ENCODE data around the gene EIPR1. TPM values are rescaled to one million over a fixed set of nuclear protein-coding genes. Genes with fewer than 3 reads are reported as not detected.
A peak's percentile ranks its signal among the peaks of the same experiment; 100 is the strongest.

The EIPR1 gene
- total and polyA plus RNA-seq, 2 experiments from 2014 or later: 17.4 to 46.3 TPM

- Mint-ChIP-seq H3K4me3 (no peak overlapping the region), H3K36me3 (ENCODE audit: low read depth) (peaks cover 32% of the 10 kb centered on the region), H3K27ac (no peak overlapping the region; the same call in 1 of the 2 replicates), H3K9me3 (peaks cover 3% of the 10 kb centered on the region; the same call in 1 of the 3 replicates), H3K4me1 (peaks cover 30% of the 10 kb centered on the region), H3K27me3 (ENCODE audit: insufficient read depth, low read depth, poor library complexity) (peaks cover 4% of the 10 kb centered on the region)
- no peak overlapping the region for H2AFZ ChIP-seq
- peak overlapping the region; percentile 30; the same call in 1 of the 2 replicates for H3K27ac ChIP-seq (ENCODE audit: low read depth)
- 0 out of 2 replicates have a peak overlapping the region, but pooled peaks have one; percentile 9 for H3K4me2 ChIP-seq
- DNase-seq (ENCODE audit: low spot score) (no peak), ATAC-seq (no peak)
- no peaks in the 10 kb centered on the region; the same call in none of the 2 replicates for H4K20me1 ChIP-seq (replicated peaks; ENCODE audit: insufficient read depth)
- no peaks in the 10 kb centered on the region for H3F3A ChIP-seq (replicated peaks; ENCODE audit: low read depth)
- H3K9me2 ChIP-seq (ENCODE audit: insufficient read depth): no peaks in the 10 kb centered on the region
- H3K79me2 ChIP-seq (replicated peaks; ENCODE audit: insufficient read depth): peaks cover 17% of the 10 kb centered on the region
- no peak overlapping the region for H3K4me3 ChIP-seq
- no peak for TF ChIP-seq POLR2AphosphoS5 (IDR thresholded peaks at IDR 0.05; ENCODE audit: low read depth)
- no peak for TF ChIP-seq ZNF331 (CRISPR knock-in tag; IDR thresholded peaks at IDR 0.05; ENCODE audit: low read depth)
- TF ChIP-seq JUNB (IDR thresholded peaks at IDR 0.05; ENCODE audit: unreplicated experiment): no peak
- TF ChIP-seq ZNF462 (CRISPR knock-in tag; IDR thresholded peaks at IDR 0.05): no peak
- TF ChIP-seq CTCF (conservative IDR thresholded peaks at IDR 0.05; ENCODE audit: low read depth in 2 of 2): no peak
- no peak for TF ChIP-seq REST (IDR thresholded peaks at IDR 0.05; ENCODE audit: unreplicated experiment)
- TF ChIP-seq EZH2 (IDR thresholded peaks at IDR 0.05; ENCODE audit: low read depth, unreplicated experiment): no peak
- no peak for TF ChIP-seq CREB1 (CRISPR knock-in tag; IDR thresholded peaks at IDR 0.05; ENCODE audit: low read depth)
- TF ChIP-seq ZNF114 (CRISPR knock-in tag; IDR thresholded peaks at IDR 0.05): no peak
- no peak for TF ChIP-seq ETS1 (IDR thresholded peaks at IDR 0.05)
- no peak for TF ChIP-seq STAT1 (IDR thresholded peaks at IDR 0.05; ENCODE audit: unreplicated experiment)
- TF ChIP-seq NANOG (IDR thresholded peaks at IDR 0.05; ENCODE audit: borderline replicate concordance): no peak
- TF ChIP-seq EZH2phosphoT487 (IDR thresholded peaks at IDR 0.05; ENCODE audit: unreplicated experiment): no peak
- peaks cover 13% of the 10 kb centered on the region for H3K4me1 ChIP-seq (ENCODE audit: insufficient read depth)
- H3K27me3 ChIP-seq (ENCODE audit: insufficient read depth): no peaks in the 10 kb centered on the region
- no peaks in the 10 kb centered on the region for H3K36me3 ChIP-seq (ENCODE audit: insufficient read depth)
Measured at GRCh38 chr2:3319745-3320566, 57.7 kb downstream of the EIPR1 start.
